ENCODE data around the gene MALAT1.
A peak's percentile ranks its signal among the peaks of the same experiment; 100 is the strongest.
"Not testable (repeated sequence)": the region's sequence is repeated elsewhere in the genome, so short reads cannot be mapped to it uniquely, and the experiment has no call there.

MALAT1 gene

DNA sequence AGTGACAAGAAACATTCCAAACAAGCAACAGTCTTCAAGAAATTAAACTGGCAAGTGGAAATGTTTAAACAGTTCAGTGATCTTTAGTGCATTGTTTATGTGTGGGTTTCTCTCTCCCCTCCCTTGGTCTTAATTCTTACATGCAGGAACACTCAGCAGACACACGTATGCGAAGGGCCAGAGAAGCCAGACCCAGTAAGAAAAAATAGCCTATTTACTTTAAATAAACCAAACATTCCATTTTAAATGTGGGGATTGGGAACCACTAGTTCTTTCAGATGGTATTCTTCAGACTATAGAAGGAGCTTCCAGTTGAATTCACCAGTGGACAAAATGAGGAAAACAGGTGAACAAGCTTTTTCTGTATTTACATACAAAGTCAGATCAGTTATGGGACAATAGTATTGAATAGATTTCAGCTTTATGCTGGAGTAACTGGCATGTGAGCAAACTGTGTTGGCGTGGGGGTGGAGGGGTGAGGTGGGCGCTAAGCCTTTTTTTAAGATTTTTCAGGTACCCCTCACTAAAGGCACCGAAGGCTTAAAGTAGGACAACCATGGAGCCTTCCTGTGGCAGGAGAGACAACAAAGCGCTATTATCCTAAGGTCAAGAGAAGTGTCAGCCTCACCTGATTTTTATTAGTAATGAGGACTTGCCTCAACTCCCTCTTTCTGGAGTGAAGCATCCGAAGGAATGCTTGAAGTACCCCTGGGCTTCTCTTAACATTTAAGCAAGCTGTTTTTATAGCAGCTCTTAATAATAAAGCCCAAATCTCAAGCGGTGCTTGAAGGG, 6.0 kb downstream of the MALAT1 start:
- Histone ChIP-seq H3K4me3 (ENCODE audit: severe bottlenecking) (peak overlapping the region; percentile 70), H3K9me3 (ENCODE audit: severe bottlenecking) (no peaks in the 10 kb centered on the region), H3K27me3 (ENCODE audit: insufficient read depth, poor library complexity, severe bottlenecking) (no peaks in the 10 kb centered on the region), H3K36me3 (ENCODE audit: low read depth) (peaks cover 65% of the 10 kb centered on the region), H3K27ac (ENCODE audit: poor library complexity, severe bottlenecking) (peak overlapping the region; percentile 99), H3K4me1 (ENCODE audit: insufficient read depth, poor library complexity, severe bottlenecking) (no peaks in the 10 kb centered on the region)
- ATAC-seq (ENCODE audit: low read depth): no peak
- no peak for DNase-seq (ENCODE audit: low spot score)
- TF ChIP-seq, protein P1, sequence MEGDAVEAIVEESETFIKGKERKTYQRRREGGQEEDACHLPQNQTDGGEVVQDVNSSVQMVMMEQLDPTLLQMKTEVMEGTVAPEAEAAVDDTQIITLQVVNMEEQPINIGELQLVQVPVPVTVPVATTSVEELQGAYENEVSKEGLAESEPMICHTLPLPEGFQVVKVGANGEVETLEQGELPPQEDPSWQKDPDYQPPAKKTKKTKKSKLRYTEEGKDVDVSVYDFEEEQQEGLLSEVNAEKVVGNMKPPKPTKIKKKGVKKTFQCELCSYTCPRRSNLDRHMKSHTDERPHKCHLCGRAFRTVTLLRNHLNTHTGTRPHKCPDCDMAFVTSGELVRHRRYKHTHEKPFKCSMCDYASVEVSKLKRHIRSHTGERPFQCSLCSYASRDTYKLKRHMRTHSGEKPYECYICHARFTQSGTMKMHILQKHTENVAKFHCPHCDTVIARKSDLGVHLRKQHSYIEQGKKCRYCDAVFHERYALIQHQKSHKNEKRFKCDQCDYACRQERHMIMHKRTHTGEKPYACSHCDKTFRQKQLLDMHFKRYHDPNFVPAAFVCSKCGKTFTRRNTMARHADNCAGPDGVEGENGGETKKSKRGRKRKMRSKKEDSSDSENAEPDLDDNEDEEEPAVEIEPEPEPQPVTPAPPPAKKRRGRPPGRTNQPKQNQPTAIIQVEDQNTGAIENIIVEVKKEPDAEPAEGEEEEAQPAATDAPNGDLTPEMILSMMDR (IDR thresholded peaks at IDR 0.05; ENCODE audit: poor library complexity, severe bottlenecking): no peak

DNA sequence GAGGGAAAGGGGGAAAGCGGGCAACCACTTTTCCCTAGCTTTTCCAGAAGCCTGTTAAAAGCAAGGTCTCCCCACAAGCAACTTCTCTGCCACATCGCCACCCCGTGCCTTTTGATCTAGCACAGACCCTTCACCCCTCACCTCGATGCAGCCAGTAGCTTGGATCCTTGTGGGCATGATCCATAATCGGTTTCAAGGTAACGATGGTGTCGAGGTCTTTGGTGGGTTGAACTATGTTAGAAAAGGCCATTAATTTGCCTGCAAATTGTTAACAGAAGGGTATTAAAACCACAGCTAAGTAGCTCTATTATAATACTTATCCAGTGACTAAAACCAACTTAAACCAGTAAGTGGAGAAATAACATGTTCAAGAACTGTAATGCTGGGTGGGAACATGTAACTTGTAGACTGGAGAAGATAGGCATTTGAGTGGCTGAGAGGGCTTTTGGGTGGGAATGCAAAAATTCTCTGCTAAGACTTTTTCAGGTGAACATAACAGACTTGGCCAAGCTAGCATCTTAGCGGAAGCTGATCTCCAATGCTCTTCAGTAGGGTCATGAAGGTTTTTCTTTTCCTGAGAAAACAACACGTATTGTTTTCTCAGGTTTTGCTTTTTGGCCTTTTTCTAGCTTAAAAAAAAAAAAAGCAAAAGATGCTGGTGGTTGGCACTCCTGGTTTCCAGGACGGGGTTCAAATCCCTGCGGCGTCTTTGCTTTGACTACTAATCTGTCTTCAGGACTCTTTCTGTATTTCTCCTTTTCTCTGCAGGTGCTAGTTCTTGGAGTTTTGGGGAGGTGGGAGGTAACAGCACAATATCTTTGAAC, 6.8 kb downstream of the MALAT1 start:
- ATAC-seq (ENCODE audit: low read depth) (no peak), DNase-seq (ENCODE audit: low spot score) (no peak)
- H3K9me3 ChIP-seq (ENCODE audit: severe bottlenecking): no peaks in the 10 kb centered on the region
- TF ChIP-seq, protein P1 (IDR thresholded peaks at IDR 0.05; ENCODE audit: poor library complexity, severe bottlenecking): no peak
- H3K36me3 ChIP-seq (ENCODE audit: low read depth): peaks cover 57% of the 10 kb centered on the region
- H3K4me3 ChIP-seq (ENCODE audit: severe bottlenecking): peak overlapping the region; percentile 70
- no peaks in the 10 kb centered on the region for H3K4me1 ChIP-seq (ENCODE audit: insufficient read depth, poor library complexity, severe bottlenecking)
- H3K27ac ChIP-seq (ENCODE audit: poor library complexity, severe bottlenecking): peak overlapping the region; percentile 99
- no peaks in the 10 kb centered on the region for H3K27me3 ChIP-seq (ENCODE audit: insufficient read depth, poor library complexity, severe bottlenecking)

DNA sequence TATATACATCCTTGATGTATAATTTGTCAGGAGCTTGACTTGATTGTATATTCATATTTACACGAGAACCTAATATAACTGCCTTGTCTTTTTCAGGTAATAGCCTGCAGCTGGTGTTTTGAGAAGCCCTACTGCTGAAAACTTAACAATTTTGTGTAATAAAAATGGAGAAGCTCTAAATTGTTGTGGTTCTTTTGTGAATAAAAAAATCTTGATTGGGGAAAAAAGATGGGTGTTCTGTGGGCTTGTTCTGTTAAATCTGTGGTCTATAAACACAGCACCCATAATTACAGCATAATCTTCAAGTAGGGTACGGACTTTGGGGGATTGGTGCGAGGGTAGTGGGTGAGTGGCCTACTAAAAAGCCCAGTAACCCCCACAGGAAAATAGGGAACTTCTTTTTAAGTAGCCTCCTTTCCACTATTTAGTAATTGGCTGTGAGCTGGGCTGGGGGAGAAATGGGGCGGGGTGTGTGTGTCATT, 7.5 kb downstream of the MALAT1 start:
- Histone ChIP-seq H3K36me3 (ENCODE audit: low read depth) (peaks cover 51% of the 10 kb centered on the region), H3K4me1 (ENCODE audit: insufficient read depth, poor library complexity, severe bottlenecking) (no peaks in the 10 kb centered on the region), H3K9me3 (ENCODE audit: severe bottlenecking) (no peaks in the 10 kb centered on the region), H3K27ac (ENCODE audit: poor library complexity, severe bottlenecking) (peak overlapping the region; percentile 99), H3K27me3 (ENCODE audit: insufficient read depth, poor library complexity, severe bottlenecking) (no peaks in the 10 kb centered on the region), H3K4me3 (ENCODE audit: severe bottlenecking) (peak overlapping the region; percentile 70)
- ATAC-seq (ENCODE audit: low read depth): no peak
- no peak for DNase-seq (ENCODE audit: low spot score)
- TF ChIP-seq, protein P1 (IDR thresholded peaks at IDR 0.05; ENCODE audit: poor library complexity, severe bottlenecking): no peak

DNA sequence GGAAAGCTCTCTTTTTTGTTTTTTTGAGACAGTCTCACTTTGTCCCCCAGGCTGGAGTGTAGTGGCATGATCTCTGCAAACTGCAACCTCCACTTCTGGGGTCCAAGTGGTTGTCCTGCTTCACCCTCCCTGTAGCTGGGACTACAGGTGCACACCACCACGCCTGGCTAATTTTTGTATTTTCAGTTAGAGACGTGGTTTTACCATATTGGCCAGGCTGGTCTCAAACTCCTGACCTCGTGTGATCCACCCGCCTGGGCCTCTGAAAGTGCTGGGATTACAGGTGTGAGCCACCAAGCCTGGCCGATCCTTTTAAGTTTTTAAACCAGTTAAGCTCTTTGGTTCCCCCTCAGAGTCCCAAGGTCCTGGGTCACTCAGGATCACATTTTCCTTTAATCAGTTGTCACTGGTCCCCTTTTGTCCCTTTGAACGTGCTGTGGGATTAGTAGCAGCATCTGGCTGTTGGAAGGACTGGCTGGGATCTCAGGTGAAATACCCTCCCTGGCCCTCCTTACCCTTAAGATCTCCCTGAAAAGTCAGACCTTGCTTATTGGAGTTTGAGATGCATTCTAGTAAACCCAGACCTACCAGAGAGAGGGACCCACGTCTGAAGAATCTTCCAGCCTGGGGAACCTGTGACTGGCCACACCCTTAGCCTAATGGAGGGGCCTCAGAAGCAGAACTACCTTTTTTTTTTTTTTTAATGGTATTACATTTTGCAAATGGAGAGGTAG, 8.1 kb downstream of the MALAT1 start:
- peak overlapping the region; percentile 99 for H3K27ac ChIP-seq (ENCODE audit: poor library complexity, severe bottlenecking)
- TF ChIP-seq, protein P1 (IDR thresholded peaks at IDR 0.05; ENCODE audit: poor library complexity, severe bottlenecking): no peak
- no peaks in the 10 kb centered on the region for H3K27me3 ChIP-seq (ENCODE audit: insufficient read depth, poor library complexity, severe bottlenecking)
- H3K4me1 ChIP-seq (ENCODE audit: insufficient read depth, poor library complexity, severe bottlenecking): no peaks in the 10 kb centered on the region
- no peak overlapping the region for H3K4me3 ChIP-seq (ENCODE audit: severe bottlenecking)
- peak; percentile 84 for DNase-seq (ENCODE audit: low spot score)
- H3K9me3 ChIP-seq (ENCODE audit: severe bottlenecking): no peaks in the 10 kb centered on the region
- peak; percentile 63 for ATAC-seq (ENCODE audit: low read depth)
- peaks cover 45% of the 10 kb centered on the region for H3K36me3 ChIP-seq (ENCODE audit: low read depth)

DNA sequence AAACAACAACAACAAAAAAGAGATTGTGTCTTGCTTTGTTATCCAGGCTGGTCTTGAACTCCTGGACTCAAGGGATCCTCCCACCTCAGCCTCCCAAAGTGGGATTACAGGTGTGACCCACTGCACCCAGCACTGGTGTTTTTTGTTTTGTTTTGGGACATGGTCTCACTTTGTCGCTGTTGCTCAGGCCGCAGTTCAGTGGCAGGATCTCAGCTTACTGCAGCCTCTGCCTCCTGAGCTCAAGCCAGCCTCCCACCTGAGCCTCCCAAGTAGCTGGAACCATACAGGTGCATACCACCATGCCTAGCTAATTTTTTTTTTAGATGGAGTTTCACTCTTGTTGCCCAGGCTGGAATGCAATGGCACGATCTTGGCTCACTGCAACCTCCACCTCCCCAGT, 13.5 kb downstream of the MALAT1 start:
- not testable (repeated sequence) for ATAC-seq (ENCODE audit: low read depth); H3K36me3 ChIP-seq (ENCODE audit: low read depth); H3K27ac ChIP-seq (ENCODE audit: poor library complexity, severe bottlenecking); H3K27me3 ChIP-seq (ENCODE audit: insufficient read depth, poor library complexity, severe bottlenecking); DNase-seq (ENCODE audit: low spot score); H3K4me3 ChIP-seq (ENCODE audit: severe bottlenecking); H3K9me3 ChIP-seq (ENCODE audit: severe bottlenecking); H3K4me1 ChIP-seq (ENCODE audit: insufficient read depth, poor library complexity, severe bottlenecking)
